Measurements from ENCODE around the gene TCF7L2. TPM values are rescaled to one million over a fixed set of nuclear protein-coding genes. Genes with fewer than 3 reads are reported as not detected.

The TCF7L2 gene
- total RNA-seq, 8 experiments from 2014 or later = 2.2 to 62.9 (median 7.5) TPM

- in situ Hi-C loops (cut with MboI; ENCODE audit: low pct_unique_long_range_greater_than_20kb in 2 of 9, low sequenced_read_pairs in 9 of 9, unreplicated experiment in 9 of 9) = loop anchor here in 3 of 9 experiments (25.0 kb wide), 1 partner anchor 260 kb away; no protein-coding TSS in a partner anchor
- peak in 2 of 8 experiments; percentile 2 to 5 for ATAC-seq (replicated peaks in 6 of 8)
- WGBS, 10 experiments = 0 to 68% (median 18%) methylated on average over 2 to 10 of the region's 11 CpGs
- no peak overlapping the region for H3K27ac ChIP-seq
- peak overlapping the region in 3 of 5 donors; percentile 31 to 33 (median 32) for H3K4me3 ChIP-seq
- peaks cover 18 to 34% of the 10 kb centered on the region in 2 donors for H3K4me1 ChIP-seq (replicated peaks in 1 of 2)
Observed at GRCh38 chr10:113127261-113127900, 177.3 kb downstream of the TCF7L2 start.

- Histone ChIP-seq H3K27ac (no peak overlapping the region), H3K4me1 (replicated peaks in 1 of 2) (peaks cover 21 to 39% of the 10 kb centered on the region in 2 donors), H3K4me3 (no peak overlapping the region)
- 0 to 100% (median 37%) methylated on average over 1 to 6 of the region's 6 CpGs; no CpG with 5 or more reads in 1 of the 10 experiments for WGBS, 10 experiments
- ATAC-seq (replicated peaks in 6 of 8) = no peak
- in situ Hi-C loops (cut with MboI; ENCODE audit: low pct_unique_long_range_greater_than_20kb in 2 of 9, low sequenced_read_pairs in 9 of 9, unreplicated experiment in 9 of 9) = loop anchor here in 3 of 9 experiments (25.0 kb wide), 1 partner anchor 259 kb away; no protein-coding TSS in a partner anchor
Observed at GRCh38 chr10:113127901-113128283, 177.8 kb downstream of the TCF7L2 start.

- H3K4me3 ChIP-seq = no peak overlapping the region
- peaks cover 23 to 45% of the 10 kb centered on the region in 2 donors for H3K4me1 ChIP-seq (replicated peaks in 1 of 2)
- in situ Hi-C loops (cut with MboI; ENCODE audit: low pct_unique_long_range_greater_than_20kb in 2 of 9, low sequenced_read_pairs in 9 of 9, unreplicated experiment in 9 of 9) = loop anchor here in 3 of 9 experiments (25.0 kb wide), 1 partner anchor 259 kb away; no protein-coding TSS in a partner anchor
- 0 to 72% (median 23%) methylated on average over 1 to 9 of the region's 11 CpGs for WGBS, 10 experiments
- no peak for ATAC-seq (replicated peaks in 6 of 8)
- no peak overlapping the region for H3K27ac ChIP-seq
Observed at GRCh38 chr10:113128450-113129070, 178.5 kb downstream of the TCF7L2 start.

GRCh38 chr10:113129117-113129516 is 179.1 kb downstream of the TCF7L2 start:
- in situ Hi-C loops (cut with MboI; ENCODE audit: low pct_unique_long_range_greater_than_20kb in 2 of 9, low sequenced_read_pairs in 9 of 9, unreplicated experiment in 9 of 9) = loop anchor here in 3 of 9 experiments (25.0 kb wide), 1 partner anchor 258 kb away; no protein-coding TSS in a partner anchor
- Histone ChIP-seq H3K4me1 (replicated peaks in 1 of 2) (peaks cover 29 to 50% of the 10 kb centered on the region in 2 donors), H3K27ac (no peak overlapping the region), H3K4me3 (no peak overlapping the region)
- 0 to 100% (median 12%) methylated on average over 1 to 7 of the region's 7 CpGs; no CpG with 5 or more reads in 1 of the 10 experiments for WGBS, 10 experiments
- ATAC-seq (replicated peaks in 6 of 8) = peak in 1 of 8 experiments; percentile 7

- Histone ChIP-seq H3K4me3 (no peak overlapping the region), H3K4me1 (replicated peaks in 1 of 2) (peaks cover 36 to 60% of the 10 kb centered on the region in 2 donors), H3K27ac (no peak overlapping the region)
- ATAC-seq (replicated peaks in 6 of 8) = no peak
- in situ Hi-C loops (cut with MboI; ENCODE audit: low pct_unique_long_range_greater_than_20kb in 2 of 9, low sequenced_read_pairs in 9 of 9, unreplicated experiment in 9 of 9) = loop anchor here in 4 of 9 experiments (10.0 to 25.0 kb wide), 2 partner anchors 255 to 257 kb away; no protein-coding TSS in a partner anchor
- WGBS, 10 experiments = 7 to 100% (median 80%) methylated on average over 1 to 5 of the region's 5 CpGs
Observed at GRCh38 chr10:113130014-113130641, 180.1 kb downstream of the TCF7L2 start.

GRCh38 chr10:113131613-113132261 is 181.7 kb downstream of the TCF7L2 start:
- Histone ChIP-seq H3K4me3 (no peak overlapping the region), H3K27ac (no peak overlapping the region), H3K4me1 (replicated peaks in 1 of 2) (peaks cover 40 to 73% of the 10 kb centered on the region in 2 donors)
- in situ Hi-C loops (cut with MboI; ENCODE audit: low pct_unique_long_range_greater_than_20kb in 2 of 9, low sequenced_read_pairs in 9 of 9, unreplicated experiment in 9 of 9) = loop anchor here in 4 of 9 experiments (10.0 to 25.0 kb wide), 2 partner anchors 253 to 256 kb away; no protein-coding TSS in a partner anchor
- 6 to 72% (median 51%) methylated on average over 4 to 10 of the region's 10 CpGs; no CpG with 5 or more reads in 2 of the 10 experiments for WGBS, 10 experiments
- ATAC-seq (replicated peaks in 6 of 8) = peak in 3 of 8 experiments; percentile 19 to 46 (median 31)

- in situ Hi-C loops (cut with MboI; ENCODE audit: low pct_unique_long_range_greater_than_20kb in 2 of 9, low sequenced_read_pairs in 9 of 9, unreplicated experiment in 9 of 9) = loop anchor here in 4 of 9 experiments (10.0 to 25.0 kb wide), 2 partner anchors 252 to 255 kb away; no protein-coding TSS in a partner anchor
- H3K4me3 ChIP-seq = no peak overlapping the region
- H3K4me1 ChIP-seq (replicated peaks in 1 of 2) = peaks cover 38 to 70% of the 10 kb centered on the region in 2 donors
- no peak overlapping the region for H3K27ac ChIP-seq
- peak in 7 of 8 experiments; percentile 3 to 53 (median 39) for ATAC-seq (replicated peaks in 6 of 8)
- WGBS, 10 experiments = 0 to 31% (median 6%) methylated on average over 1 to 10 of the region's 11 CpGs
Observed at GRCh38 chr10:113132591-113133121, 182.6 kb downstream of the TCF7L2 start.

- Histone ChIP-seq H3K27ac (peak overlapping the region in 1 of 2 donors; percentile 1), H3K4me1 (replicated peaks in 1 of 2) (peaks cover 32 to 61% of the 10 kb centered on the region in 2 donors), H3K4me3 (no peak overlapping the region)
- in situ Hi-C loops (cut with MboI; ENCODE audit: low pct_unique_long_range_greater_than_20kb in 2 of 9, low sequenced_read_pairs in 9 of 9, unreplicated experiment in 9 of 9) = loop anchor here in 4 of 9 experiments (10.0 to 25.0 kb wide), 2 partner anchors 251 to 254 kb away; no protein-coding TSS in a partner anchor
- peak; percentile 12 to 74 (median 62) for ATAC-seq (replicated peaks in 6 of 8)
- WGBS, 10 experiments = 0 to 70% (median 27%) methylated on average over 1 to 9 of the region's 10 CpGs; no CpG with 5 or more reads in 1 of the 10 experiments
Observed at GRCh38 chr10:113133497-113134115, 183.6 kb downstream of the TCF7L2 start.

GRCh38 chr10:113135025-113135424 is 185.0 kb downstream of the TCF7L2 start:
- in situ Hi-C loops (cut with MboI; ENCODE audit: low pct_unique_long_range_greater_than_20kb in 2 of 9, low sequenced_read_pairs in 9 of 9, unreplicated experiment in 9 of 9) = loop anchor here in 4 of 9 experiments (10.0 to 25.0 kb wide), 2 partner anchors 250 to 252 kb away; no protein-coding TSS in a partner anchor
- H3K4me3 ChIP-seq = no peak overlapping the region
- 0 to 86% (median 36%) methylated on average over 2 to 8 of the region's 9 CpGs; no CpG with 5 or more reads in 3 of the 10 experiments for WGBS, 10 experiments
- H3K4me1 ChIP-seq (replicated peaks in 1 of 2) = peaks cover 31 to 49% of the 10 kb centered on the region in 2 donors
- ATAC-seq (replicated peaks in 6 of 8) = no peak
- H3K27ac ChIP-seq = no peak overlapping the region

GRCh38 chr10:113137941-113138685 is 188.1 kb downstream of the TCF7L2 start:
- ATAC-seq (replicated peaks in 6 of 8) = no peak
- Histone ChIP-seq H3K4me1 (replicated peaks in 1 of 2) (peaks cover 37 to 53% of the 10 kb centered on the region in 2 donors), H3K27ac (no peak overlapping the region), H3K4me3 (no peak overlapping the region)
- 40 to 100% (median 100%) methylated on average over 1 to 2 of the region's 3 CpGs; no CpG with 5 or more reads in 3 of the 10 experiments for WGBS, 10 experiments
- in situ Hi-C loops (cut with MboI; ENCODE audit: low pct_unique_long_range_greater_than_20kb in 2 of 9, low sequenced_read_pairs in 9 of 9, unreplicated experiment in 9 of 9) = loop anchor here in 4 of 9 experiments (10.0 to 25.0 kb wide), 2 partner anchors 247 to 249 kb away; no protein-coding TSS in a partner anchor
